ENCODE results near the gene FN3KRP. TPM values are rescaled to one million over a fixed set of nuclear protein-coding genes. Genes with fewer than 3 reads are reported as not detected.

Gene FN3KRP
- total and polyA plus RNA-seq, 2 of the 13 experiments (the other 11 are each of a cell fraction or from before 2014, with no cell fraction given) = 22.4 to 28.2 TPM

DNA sequence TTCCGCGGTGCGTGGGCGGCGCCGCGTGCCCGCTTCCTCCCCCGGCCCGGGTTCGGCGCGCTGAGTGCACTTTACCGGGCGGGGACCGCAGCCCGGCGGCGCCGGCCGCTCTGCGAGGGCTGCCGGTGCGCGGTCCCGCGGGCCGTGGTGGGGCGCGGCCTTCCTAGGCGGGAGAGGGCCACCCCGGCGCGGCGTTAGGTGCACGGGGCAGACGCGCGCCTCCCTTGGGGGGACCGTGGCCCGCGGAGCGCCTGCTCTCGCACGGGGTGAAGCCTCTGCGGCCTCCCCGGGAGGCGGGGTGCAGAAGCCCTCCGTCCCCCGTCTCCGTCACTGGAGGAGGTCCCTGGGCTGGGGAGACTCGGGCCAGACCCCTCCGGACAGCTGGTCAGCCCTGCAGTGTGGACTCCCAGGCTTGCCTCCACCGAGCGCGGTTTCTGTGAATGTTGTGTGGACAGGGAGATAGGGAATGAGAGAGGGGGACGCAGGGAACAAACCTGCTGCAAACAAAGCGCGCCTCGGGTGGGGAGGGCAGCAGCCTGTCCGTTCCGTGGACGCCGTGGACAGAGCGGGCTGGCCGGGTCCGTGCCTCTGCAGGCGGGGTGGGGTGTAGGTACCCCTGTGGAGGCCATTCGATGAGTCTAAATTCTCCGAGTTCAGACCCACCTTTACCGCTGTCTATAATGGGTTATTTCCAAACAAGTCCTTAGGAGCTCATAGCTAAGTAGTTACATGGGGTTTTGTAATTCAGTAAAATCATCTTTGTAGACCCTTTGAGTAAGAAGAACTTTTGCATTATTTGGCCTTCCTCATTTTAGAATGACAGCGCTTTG, 36.1 kb downstream of the FN3KRP start (continued):
- TF ChIP-seq NKX3-1 (CRISPR knock-in tag; IDR thresholded peaks at IDR 0.05) (no peak), GLI4 (CRISPR knock-in tag; IDR thresholded peaks at IDR 0.05; ENCODE audit: borderline replicate concordance) (no peak), SMARCE1 (IDR thresholded peaks at IDR 0.05; ENCODE audit: borderline replicate concordance) (no peak; the same call in 1 of the 2 replicates), TRIM24 (CRISPR knock-in tag; IDR thresholded peaks at IDR 0.05) (no peak), STAT5B (CRISPR knock-in tag; IDR thresholded peaks at IDR 0.05) (no peak), HNRNPLL (IDR thresholded peaks at IDR 0.05; ENCODE audit: low read depth, low read length, poor library complexity, severe bottlenecking) (peak; percentile 1), CAMTA2 (CRISPR knock-in tag; IDR thresholded peaks at IDR 0.05; ENCODE audit: borderline replicate concordance) (no peak), TBX3 (IDR thresholded peaks at IDR 0.05; ENCODE audit: borderline replicate concordance) (no peak), ZNF546 (CRISPR knock-in tag; conservative IDR thresholded peaks at IDR 0.05) (no peak), KDM1A (CRISPR knock-in tag; IDR thresholded peaks at IDR 0.05) (no peak), ZNF737 (CRISPR knock-in tag; IDR thresholded peaks at IDR 0.05; ENCODE audit: borderline replicate concordance) (no peak)
- TF ChIP-seq, protein P1, sequence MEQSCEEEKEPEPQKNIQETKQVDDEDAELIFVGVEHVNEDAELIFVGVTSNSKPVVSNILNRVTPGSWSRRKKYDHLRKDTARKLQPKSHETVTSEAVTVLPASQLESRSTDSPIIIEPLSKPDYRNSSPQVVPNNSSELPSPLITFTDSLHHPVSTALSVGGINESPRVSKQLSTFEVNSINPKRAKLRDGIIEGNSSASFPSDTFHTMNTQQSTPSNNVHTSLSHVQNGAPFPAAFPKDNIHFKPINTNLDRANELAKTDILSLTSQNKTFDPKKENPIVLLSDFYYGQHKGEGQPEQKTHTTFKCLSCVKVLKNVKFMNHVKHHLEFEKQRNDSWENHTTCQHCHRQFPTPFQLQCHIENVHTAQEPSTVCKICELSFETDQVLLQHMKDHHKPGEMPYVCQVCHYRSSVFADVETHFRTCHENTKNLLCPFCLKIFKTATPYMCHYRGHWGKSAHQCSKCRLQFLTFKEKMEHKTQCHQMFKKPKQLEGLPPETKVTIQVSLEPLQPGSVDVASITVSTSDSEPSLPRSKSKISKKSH (CRISPR knock-in tag; IDR thresholded peaks at IDR 0.05; ENCODE audit: borderline replicate concordance) = 0 out of 2 replicates have a peak, but pooled peaks have one; percentile 73
